K562 (cell line): ENCODE measurements around the gene OVOL3. TPM values are rescaled to one million over a fixed set of nuclear protein-coding genes. Genes with fewer than 3 reads are reported as not detected.

ENCODE experiments used
- ATAC-seq: fragments of 200-7000 bp; cut with Tn5 transposase; 3 replicates; pipeline ENCODE4 v1.9.1; 2020; ENCODE audit warnings: moderate library complexity
- BruUV-seq: library from RNA; stranded (reverse); fragments of 400-500 nt; replicated peaks from 2 replicates; lab custom pipeline; 2021; lab: Mats Ljungman, UMichigan
- CTCF ChIA-PET: fragments of 300-600 bp; formaldehyde crosslinking; extraction: SDS; loops from one replicate; lab custom pipeline; 2021; ENCODE audit warnings: low intra/inter-chr PET ratio; lab: Yijun Ruan, JAX
- POLR2A ChIA-PET: fragments of 300-600, 350-650 bp; sonication (Branson Sonifier 250); formaldehyde crosslinking; extraction: SDS; loops from one replicate; lab custom pipeline; 2021; ENCODE audit warnings: antibody characterized with exemption, inconsistent platforms; lab: Yijun Ruan, JAX
- DNase-seq, 4 experiments: peaks; one replicate each; pipeline versions ENCODE4 v3.0.0 to v3.0.0-alpha.2; 2011 to 2018; ENCODE audit warnings: low spot score in 3 of 4, mixed read lengths in 3 of 4; ENCODE audit errors: extremely low read depth in 1 of 4
- FAIRE-seq: peaks from 2 replicates; lab custom pipeline; 2011; peaks lifted over from hg19 to GRCh38; lab: Jason Lieb, UNC
- H2AFZ ChIP-seq: 2 replicates; pipeline ENCODE4 v1.6.0; 2011; ENCODE audit warnings: low read depth, low read length, control low read depth, inconsistent platforms
- H3K27ac ChIP-seq: fragments of 200-600 bp; 3 replicates; pipeline ENCODE4 v1.8.0; 2011; ENCODE audit warnings: low read depth, mild to moderate bottlenecking, control low read depth, inconsistent platforms, low read length, moderate library complexity, mixed read lengths; ENCODE audit errors: extremely low read depth
- H3K27me3 ChIP-seq, 2 experiments: fragments of 300-600 bp in 1 of 2; 2 replicates in 1 of 2; 3 replicates in 1 of 2; pipeline versions ENCODE4 v1.6.0 to v1.8.0; 2011; ENCODE audit warnings: inconsistent platforms in 2 of 2, low read length in 2 of 2, mild to moderate bottlenecking in 1 of 2, mixed read lengths in 1 of 2, moderate library complexity in 1 of 2; ENCODE audit not compliant: control insufficient read depth in 2 of 2, insufficient read depth in 2 of 2
- H3K36me3 ChIP-seq: fragments of 300-600 bp; 3 replicates; pipeline ENCODE4 v1.8.0; 2011; ENCODE audit warnings: mild to moderate bottlenecking, low read length, inconsistent platforms; ENCODE audit not compliant: control insufficient read depth, insufficient read depth
- H3K4me1 ChIP-seq, 2 experiments: fragments of 200-600 bp in 1 of 2; replicated peaks in 1 of 2; 2 replicates in 1 of 2; 3 replicates in 1 of 2; pipeline versions ENCODE4 v1.5.1 to v1.8.0; 2011; ENCODE audit warnings: inconsistent platforms in 2 of 2, low read length in 2 of 2, mild to moderate bottlenecking in 1 of 2, mixed read lengths in 1 of 2, moderate library complexity in 1 of 2; ENCODE audit not compliant: control insufficient read depth in 2 of 2, insufficient read depth in 2 of 2
- H3K4me2 ChIP-seq: 2 replicates; pipeline ENCODE4 v1.6.1; 2011; ENCODE audit warnings: low read length, control low read depth, inconsistent platforms, mixed read lengths; ENCODE audit not compliant: insufficient read depth
- H3K4me3 ChIP-seq: fragments of 200-600 bp; sonication (generic), shearing (Covaris generic); 2 replicates; pipeline ENCODE4 v1.5.1; 2016; ENCODE audit warnings: control low read depth, inconsistent platforms
- H3K79me2 ChIP-seq: fragments of 200-600 bp; 3 replicates; pipeline ENCODE4 v1.8.0; 2011; ENCODE audit warnings: low read length, inconsistent platforms; ENCODE audit not compliant: control insufficient read depth, insufficient read depth
- H3K9ac ChIP-seq, 2 experiments: 2 replicates each; pipeline versions ENCODE4 v1.6.0 to v1.6.1; 2011; ENCODE audit warnings: low read depth in 2 of 2, low read length in 2 of 2, control low read depth in 1 of 2, inconsistent platforms in 1 of 2, mild to moderate bottlenecking in 1 of 2, mixed read lengths in 1 of 2; ENCODE audit not compliant: insufficient read depth in 1 of 2
- H3K9me1 ChIP-seq: one replicate; pipeline ENCODE4 v1.6.0; 2011; ENCODE audit warnings: inconsistent platforms, mild to moderate bottlenecking, low read length, moderate library complexity; ENCODE audit not compliant: control insufficient read depth, insufficient read depth
- H3K9me3 ChIP-seq: replicated peaks from 2 replicates; pipeline ENCODE4 v1.5.1; 2011; ENCODE audit warnings: low read depth, low read length, inconsistent platforms; ENCODE audit not compliant: control insufficient read depth, insufficient read depth
- H4K20me1 ChIP-seq: replicated peaks from 2 replicates; pipeline ENCODE4 v1.6.1; 2011; ENCODE audit warnings: low read length, inconsistent platforms, mixed read lengths; ENCODE audit not compliant: control insufficient read depth, insufficient read depth
- BCLAF1 ChIP-seq, 2 experiments: fragments of 450-650 bp in 1 of 2; IDR thresholded peaks; 2 replicates each; pipeline ENCODE4 v1.6.1; 2011 to 2017; ENCODE audit warnings: low read depth in 2 of 2, antibody characterized with exemption in 1 of 2, borderline replicate concordance in 1 of 2, low read length in 1 of 2, mild to moderate bottlenecking in 1 of 2, mixed read lengths in 1 of 2; ENCODE audit not compliant: control insufficient read depth in 1 of 2
- CCAR2 ChIP-seq: fragments of 200-400 bp; formaldehyde crosslinking; IDR thresholded peaks from 2 replicates; pipeline ENCODE4 v1.6.1; 2017; ENCODE audit warnings: mild to moderate bottlenecking, low read depth, low read length
- ETV1 ChIP-seq: fragments of 450-650 bp; conservative IDR thresholded peaks from 2 replicates; pipeline ENCODE4 v1.6.1; 2016; ENCODE audit warnings: missing genetic modification characterization, control low read depth, low read depth, missing compliant biosample characterization
- EWSR1 ChIP-seq: fragments of 450-650 bp; IDR thresholded peaks from 2 replicates; pipeline ENCODE4 v1.6.1; 2018; ENCODE audit warnings: borderline replicate concordance, mild to moderate bottlenecking, low read depth, moderate library complexity; ENCODE audit not compliant: partially characterized antibody
- FOXP1 ChIP-seq: sonication (generic); formaldehyde crosslinking; IDR thresholded peaks from 2 replicates; pipeline ENCODE4 v1.8.0; 2022; ENCODE audit warnings: mild to moderate bottlenecking, missing genetic modification reagents
- GMEB1 ChIP-seq: fragments of 250-450 bp; sonication (Bioruptor Pico); IDR thresholded peaks from 2 replicates; pipeline ENCODE4 v1.4.0; 2020; ENCODE audit warnings: mild to moderate bottlenecking
- IRF1 ChIP-seq: sonication (generic); formaldehyde crosslinking; IDR thresholded peaks from 2 replicates; pipeline ENCODE4 v1.8.0; 2022; ENCODE audit warnings: missing genetic modification reagents, mild to moderate bottlenecking, borderline replicate concordance
- POLR2AphosphoS2 ChIP-seq: IDR thresholded peaks from 2 replicates; pipeline ENCODE4 v1.6.1; 2012; ENCODE audit warnings: low read length, improper control_type of control experiment
- POLR2AphosphoS5 ChIP-seq: IDR thresholded peaks from 2 replicates; pipeline ENCODE4 v1.6.1; 2011; ENCODE audit warnings: mild to moderate bottlenecking, low read depth, low read length, moderate library complexity; ENCODE audit not compliant: control insufficient read depth, insufficient read depth
- PRPF4 ChIP-seq: fragments of 200-400 bp; formaldehyde crosslinking; IDR thresholded peaks from one replicate; pipeline ENCODE4 v1.6.1; 2017; ENCODE audit warnings: low read length, low read depth, mild to moderate bottlenecking; ENCODE audit not compliant: insufficient read depth, poor library complexity, severe bottlenecking
- TCF7L2 ChIP-seq: fragments of 150-350 bp; IDR thresholded peaks from 2 replicates; pipeline ENCODE4 v1.6.1; 2016; ENCODE audit warnings: low read depth, mild to moderate bottlenecking, low read length, moderate library complexity
- ZBTB33 ChIP-seq: sonication (generic); formaldehyde crosslinking; IDR thresholded peaks from 2 replicates; pipeline ENCODE4 v1.8.1; 2023; ENCODE audit warnings: mild to moderate bottlenecking, missing genetic modification reagents
- ZFP1 ChIP-seq: fragments of 450-650 bp; formaldehyde crosslinking; IDR thresholded peaks from 2 replicates; pipeline ENCODE4 v1.4.0; 2020; ENCODE audit warnings: mild to moderate bottlenecking, mixed read lengths
- ZNF41 ChIP-seq: fragments of 250-450 bp; sonication (Bioruptor Pico); conservative IDR thresholded peaks from 2 replicates; pipeline ENCODE4 v1.4.0; 2020; ENCODE audit warnings: mild to moderate bottlenecking
- WGBS: fragments of 100-300 bp; shearing (Covaris generic); methylation state at CpG from one replicate; pipeline ENCODE4 v1.1.6; 2016; ENCODE audit warnings: low coverage, mixed read lengths; ENCODE audit not compliant: insufficient coverage; ENCODE audit errors: missing lambda C conversion rate; 5-methylcytosine and 5-hydroxymethylcytosine counted together
- in situ Hi-C: fragments of 300-500 bp; cut with MboI; formaldehyde crosslinking; loops from 4 replicates; pipeline ENCODE4 v1.15.0; 2018; ENCODE audit warnings: inconsistent platforms, mixed read lengths
- intact Hi-C: fragments of 100-400 bp; cut with micrococcal nuclease; formaldehyde crosslinking; loops from 2 replicates; pipeline ENCODE4 v1.14.2; 2022
- polyA plus RNA-seq, 8 experiments: library from polyadenylated mRNA; depleted of rRNA in 4 of 8; stranded (reverse) in 5 of 8; unstranded in 3 of 8; fragments of >200 nt; fragmentation: Nextera tagmentation in 2 of 8; fragmentation: Illumina TruSeq in 1 of 8; extraction: Ambion mirVana in 2 of 8; extraction: Trizol in 1 of 8; gene quantifications; 2 replicates each; pipeline versions ENCODE4 v1.2.1 to v1.2.3, GENCODE V29; 2011 to 2014; ENCODE audit warnings: inconsistent platforms in 1 of 8, missing spikeins in 1 of 8
- total RNA-seq, 7 experiments: library from RNA; depleted of rRNA in 6 of 7; stranded (reverse); fragments of >200 nt in 6 of 7; fragmentation: Illumina TruSeq in 2 of 7; extraction: Trizol in 2 of 7; gene quantifications; 2 replicates each; pipeline versions ENCODE4 v1.2.1 to v1.2.3, GENCODE V29; 2011 to 2021; ENCODE audit warnings: low replicate concordance in 1 of 7

The OVOL3 gene
- total and polyA plus RNA-seq, 9 of the 15 experiments (the other 6 are each of a cell fraction or from before 2014, with no cell fraction given): not detected

- Histone ChIP-seq H3K9me3 (no peaks in the 10 kb centered on the region), H3K79me2 (no peaks in the 10 kb centered on the region), H4K20me1 (no peaks in the 10 kb centered on the region; the same call in 1 of the 2 replicates), H3K4me2 (no peak overlapping the region), H3K9ac (no peak overlapping the region), H2AFZ (no peak overlapping the region), H3K36me3 (peaks cover 85% of the 10 kb centered on the region), H3K27ac (no peak overlapping the region), H3K9me1 (no peaks in the 10 kb centered on the region), H3K27me3 (no peaks in the 10 kb centered on the region), H3K4me1 (no peaks in the 10 kb centered on the region), H3K4me3 (no peak overlapping the region)
- in situ Hi-C loops: no loop called here
- intact Hi-C loops: no loop called here
- ChIA-PET POLR2A (interaction anchor here (0.7 to 1.6 kb wide), 5 partner anchors 8 to 342 kb away, joined by 3 read pairs; no protein-coding TSS in a partner anchor), CTCF (no interaction called here)
- 94% methylated on average over 13 of the region's 13 CpGs for WGBS
- BruUV-seq: no TSS peak
- ATAC-seq: no peak
- no peak for FAIRE-seq
- DNase-seq: no peak
- TF ChIP-seq TCF7L2 (no peak), POLR2AphosphoS2 (no peak), PRPF4 (no peak), FOXP1 (CRISPR knock-in tag) (no peak), POLR2AphosphoS5 (no peak), ETV1 (tag) (no peak), GMEB1 (CRISPR knock-in tag) (no peak), EWSR1 (no peak), BCLAF1 (IDR thresholded peaks at IDR 0.05; ENCODE audit: borderline replicate concordance in 1 of 2, control insufficient read depth in 1 of 2, low read depth in 2 of 2, low read length in 1 of 2) (no peak), ZNF41 (CRISPR knock-in tag) (no peak), CCAR2 (no peak), ZFP1 (CRISPR knock-in tag) (no peak), ZBTB33 (no peak), IRF1 (CRISPR knock-in tag) (no peak)
These were observed 28.0 kb upstream of the OVOL3 start for GRCh38 chr19:36082916-36083315.
